Activated naive CD8-positive, alpha-beta T cell treated with anti-CD3 and anti-CD28 coated beads for 36 hours (primary cell): ENCODE measurements around the gene GP9. TPM values are rescaled to one million over a fixed set of nuclear protein-coding genes. Genes with fewer than 3 reads are reported as not detected.
A peak's percentile ranks its signal among the peaks of the same experiment; 100 is the strongest.
"Not testable (repeated sequence)": the region's sequence is repeated elsewhere in the genome, so short reads cannot be mapped to it uniquely, and the experiment has no call there.

Experiments
- DNase-seq: peaks from one replicate; pipeline ENCODE4 v3.0.0; 2021
- H3K27ac Mint-ChIP-seq: one replicate; pipeline ENCODE4 v1.8.0; 2022; ENCODE audit warnings: mild to moderate bottlenecking, moderate library complexity, mixed read lengths
- H3K27me3 Mint-ChIP-seq: one replicate; pipeline ENCODE4 v1.8.0; 2022; ENCODE audit warnings: mild to moderate bottlenecking, mixed read lengths
- H3K36me3 Mint-ChIP-seq: one replicate; pipeline ENCODE4 v1.8.0; 2021; ENCODE audit warnings: mild to moderate bottlenecking, mixed read lengths
- H3K4me1 Mint-ChIP-seq: one replicate; pipeline ENCODE4 v1.8.0; 2021; ENCODE audit warnings: mixed read lengths
- H3K4me3 Mint-ChIP-seq: one replicate; pipeline ENCODE4 v1.8.0; 2022; ENCODE audit warnings: mild to moderate bottlenecking, moderate library complexity, mixed read lengths
- H3K9me3 Mint-ChIP-seq: one replicate; pipeline ENCODE4 v1.8.0; 2022; ENCODE audit warnings: mixed read lengths
- total RNA-seq, 2 experiments: library from RNA; stranded (reverse); gene quantifications; one replicate each; pipeline ENCODE4 v1.2.3, GENCODE V29; 2021

The GP9 gene
- total RNA-seq, 2 experiments from 2014 or later = not detected

- Mint-ChIP-seq H3K27me3 (no peaks in the 10 kb centered on the region), H3K27ac (peak overlapping the region; percentile 66), H3K4me1 (peaks cover 67% of the 10 kb centered on the region), H3K4me3 (no peak overlapping the region), H3K36me3 (peaks cover 54% of the 10 kb centered on the region), H3K9me3 (peaks cover 2% of the 10 kb centered on the region)
- no peak for DNase-seq
Measured at GRCh38 chr3:129101370-129102138, 41.0 kb downstream of the GP9 start.

GRCh38 chr3:129103296-129103695, 42.7 kb downstream of the GP9 start:
- Mint-ChIP-seq H3K4me1 (peaks cover 69% of the 10 kb centered on the region), H3K9me3 (peaks cover 2% of the 10 kb centered on the region), H3K4me3 (no peak overlapping the region), H3K36me3 (peaks cover 53% of the 10 kb centered on the region), H3K27ac (peak overlapping the region; percentile 70), H3K27me3 (no peaks in the 10 kb centered on the region)
- no peak for DNase-seq

GRCh38 chr3:129104051-129104450, 43.5 kb downstream of the GP9 start:
- peaks cover 74% of the 10 kb centered on the region for H3K4me1 Mint-ChIP-seq
- peak overlapping the region; percentile 85 for H3K27ac Mint-ChIP-seq
- H3K36me3 Mint-ChIP-seq = peaks cover 58% of the 10 kb centered on the region
- no peak overlapping the region for H3K4me3 Mint-ChIP-seq
- no peaks in the 10 kb centered on the region for H3K9me3 Mint-ChIP-seq
- no peak for DNase-seq
- H3K27me3 Mint-ChIP-seq = no peaks in the 10 kb centered on the region

- Mint-ChIP-seq H3K27ac (peak overlapping the region; percentile 85), H3K4me3 (no peak overlapping the region), H3K4me1 (peaks cover 74% of the 10 kb centered on the region), H3K36me3 (peaks cover 53% of the 10 kb centered on the region), H3K9me3 (no peaks in the 10 kb centered on the region), H3K27me3 (no peaks in the 10 kb centered on the region)
- no peak for DNase-seq
Measured at GRCh38 chr3:129104498-129105079, 44.0 kb downstream of the GP9 start.

- Mint-ChIP-seq H3K4me1 (peaks cover 78% of the 10 kb centered on the region), H3K9me3 (no peaks in the 10 kb centered on the region), H3K27ac (peak overlapping the region; percentile 85), H3K4me3 (no peak overlapping the region), H3K27me3 (no peaks in the 10 kb centered on the region), H3K36me3 (peaks cover 57% of the 10 kb centered on the region)
- no peak for DNase-seq
Measured at GRCh38 chr3:129105862-129106261, 45.3 kb downstream of the GP9 start.

GRCh38 chr3:129106320-129106719, 45.7 kb downstream of the GP9 start:
- H3K27me3 Mint-ChIP-seq = no peaks in the 10 kb centered on the region
- H3K4me1 Mint-ChIP-seq = peaks cover 79% of the 10 kb centered on the region
- no peaks in the 10 kb centered on the region for H3K9me3 Mint-ChIP-seq
- H3K27ac Mint-ChIP-seq = peak overlapping the region; percentile 85
- H3K36me3 Mint-ChIP-seq = peaks cover 58% of the 10 kb centered on the region
- DNase-seq = no peak
- H3K4me3 Mint-ChIP-seq = no peak overlapping the region

GRCh38 chr3:129106866-129107565, 46.4 kb downstream of the GP9 start:
- H3K4me3 Mint-ChIP-seq = peak overlapping the region; percentile 43
- no peaks in the 10 kb centered on the region for H3K27me3 Mint-ChIP-seq
- H3K27ac Mint-ChIP-seq = peak overlapping the region; percentile 85
- H3K4me1 Mint-ChIP-seq = peaks cover 78% of the 10 kb centered on the region
- peaks cover 57% of the 10 kb centered on the region for H3K36me3 Mint-ChIP-seq
- DNase-seq = no peak
- H3K9me3 Mint-ChIP-seq = no peaks in the 10 kb centered on the region

GRCh38 chr3:129107793-129108192, 47.2 kb downstream of the GP9 start:
- Mint-ChIP-seq H3K27me3 (no peaks in the 10 kb centered on the region), H3K4me3 (peak overlapping the region; percentile 4), H3K9me3 (no peaks in the 10 kb centered on the region), H3K4me1 (peaks cover 83% of the 10 kb centered on the region), H3K27ac (peak overlapping the region; percentile 85), H3K36me3 (peaks cover 62% of the 10 kb centered on the region)
- DNase-seq = no peak

- Mint-ChIP-seq H3K36me3 (peaks cover 69% of the 10 kb centered on the region), H3K27ac (peak overlapping the region; percentile 96), H3K4me1 (peaks cover 81% of the 10 kb centered on the region)
- H3K9me3 Mint-ChIP-seq, H3K27me3 Mint-ChIP-seq, DNase-seq, H3K4me3 Mint-ChIP-seq: not testable (repeated sequence)
Measured at GRCh38 chr3:129111076-129111780, 50.6 kb downstream of the GP9 start.

Other genes with a start within 250 kb of the GP9 start
- gene ACAD9, start 181.2 kb upstream of the GP9 start, total RNA-seq = 10 to 100 TPM; 47.5 to 47.6 TPM
- under 1 TPM; 0.40 to 0.56 TPM for gene CFAP92, start 66.7 kb upstream of the GP9 start, total RNA-seq
- gene EFCC1, start 59.5 kb upstream of the GP9 start, total RNA-seq = under 1 TPM; 0.18 to 0.45 TPM
- gene RAB43, start 61.0 kb downstream of the GP9 start, total RNA-seq = 10 to 100 TPM; 36.9 to 38.8 TPM
- 10 to 100 TPM; 77.7 to 80.1 TPM for gene ISY1, start 100.3 kb downstream of the GP9 start, total RNA-seq
- gene CNBP, start 123.1 kb downstream of the GP9 start, total RNA-seq = 100 to 1,000 TPM; 483 to 487 TPM
- gene COPG1, start 188.8 kb downstream of the GP9 start, total RNA-seq = 100 to 1,000 TPM; 128 to 132 TPM
- 10 to 100 TPM; 83.6 to 83.7 TPM for gene HMCES, start 218.1 kb downstream of the GP9 start, total RNA-seq